MCF 10A (cell line): ENCODE measurements around the gene EXOC2. TPM values are rescaled to one million over a fixed set of nuclear protein-coding genes. Genes with fewer than 3 reads are reported as not detected.

Experiments used
- BruUV-seq: library from RNA; stranded (reverse); fragments of 400-500 nt; replicated peaks from 2 replicates; lab custom pipeline; 2021; lab: Mats Ljungman, UMichigan
- CTCF ChIA-PET: fragments of 300-600 bp; sonication (Branson Sonifier 250); formaldehyde crosslinking; extraction: SDS; loops from one replicate; lab custom pipeline; 2021; ENCODE audit warnings: antibody characterized with exemption, inconsistent platforms; lab: Yijun Ruan, JAX
- POLR2A ChIA-PET: fragments of 300-600, 350-650 bp; sonication (Branson Sonifier 250); formaldehyde crosslinking; extraction: SDS; loops from one replicate; lab custom pipeline; 2020; ENCODE audit warnings: antibody characterized with exemption, inconsistent platforms; lab: Yijun Ruan, JAX
- DNase-seq: peaks from one replicate; pipeline ENCODE4 v3.0.0-alpha.2; 2018; ENCODE audit not compliant: unreplicated experiment
- H3K27ac Mint-ChIP-seq: one replicate; pipeline ENCODE4 v1.8.0; 2022; ENCODE audit warnings: mild to moderate bottlenecking, low read depth, mixed read lengths; ENCODE audit not compliant: unreplicated experiment
- H3K27me3 Mint-ChIP-seq: one replicate; pipeline ENCODE4 v1.8.0; 2022; ENCODE audit warnings: mixed read lengths; ENCODE audit not compliant: insufficient read depth, unreplicated experiment
- H3K36me3 Mint-ChIP-seq: one replicate; pipeline ENCODE4 v1.8.0; 2022; ENCODE audit warnings: mild to moderate bottlenecking, moderate library complexity, mixed read lengths; ENCODE audit not compliant: insufficient read depth, unreplicated experiment
- H3K4me1 Mint-ChIP-seq: one replicate; pipeline ENCODE4 v1.8.0; 2022; ENCODE audit warnings: mixed read lengths; ENCODE audit not compliant: insufficient read depth, unreplicated experiment
- H3K4me3 Mint-ChIP-seq: one replicate; pipeline ENCODE4 v1.8.0; 2022; ENCODE audit warnings: mild to moderate bottlenecking, moderate library complexity, mixed read lengths; ENCODE audit not compliant: unreplicated experiment
- H3K9me3 Mint-ChIP-seq: one replicate; pipeline ENCODE4 v1.8.0; 2022; ENCODE audit warnings: mixed read lengths; ENCODE audit not compliant: unreplicated experiment
- intact Hi-C: fragments of 100-400 bp; cut with micrococcal nuclease; formaldehyde crosslinking; loops from 2 replicates; pipeline ENCODE4 v1.14.1; 2022
- total RNA-seq: library from RNA; stranded (reverse); gene quantifications from 2 replicates; pipeline ENCODE4 v1.2.3, GENCODE V29; 2022
- TF ChIP-seq, protein P1 (sequence below): fragments of 200-600 bp; IDR thresholded peaks from one replicate; pipeline ENCODE4 v1.8.0; 2022; ENCODE audit warnings: antibody characterized with exemption, mild to moderate bottlenecking; ENCODE audit not compliant: unreplicated experiment

Gene EXOC2
- total RNA-seq, 1 experiment from 2014 or later = 14.6 TPM

DNA sequence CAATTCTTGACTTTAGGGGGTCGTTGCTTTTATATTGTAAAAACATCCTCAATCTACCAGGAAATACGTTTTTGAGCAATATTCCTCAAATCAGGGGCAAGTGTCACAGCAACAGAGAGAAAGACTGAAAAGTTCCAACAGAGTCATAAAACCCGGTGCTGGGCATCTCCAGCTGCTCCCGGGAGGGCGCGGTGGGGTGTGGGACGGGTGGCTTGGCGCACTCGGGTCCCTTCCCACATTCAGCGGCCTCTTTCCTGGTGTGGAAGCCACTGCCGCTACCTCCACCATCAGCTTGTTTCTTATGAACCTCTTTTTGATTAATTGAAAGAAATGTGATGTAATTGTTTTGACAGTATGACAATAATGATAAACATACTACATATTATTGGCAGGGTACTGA lies 203.2 kb downstream of the EXOC2 start:
- no peak overlapping the region for H3K27ac Mint-ChIP-seq
- DNase-seq = no peak
- no peak overlapping the region for H3K4me3 Mint-ChIP-seq
- H3K27me3 Mint-ChIP-seq = no peaks in the 10 kb centered on the region
- no peaks in the 10 kb centered on the region for H3K9me3 Mint-ChIP-seq
- intact Hi-C loops = no loop called here
- ChIA-PET CTCF (interaction anchor here (0.6 kb wide), 1 partner anchor 35 kb away, joined by 3 read pairs; no protein-coding TSS in a partner anchor), POLR2A (no interaction called here)
- TF ChIP-seq, protein P1, sequence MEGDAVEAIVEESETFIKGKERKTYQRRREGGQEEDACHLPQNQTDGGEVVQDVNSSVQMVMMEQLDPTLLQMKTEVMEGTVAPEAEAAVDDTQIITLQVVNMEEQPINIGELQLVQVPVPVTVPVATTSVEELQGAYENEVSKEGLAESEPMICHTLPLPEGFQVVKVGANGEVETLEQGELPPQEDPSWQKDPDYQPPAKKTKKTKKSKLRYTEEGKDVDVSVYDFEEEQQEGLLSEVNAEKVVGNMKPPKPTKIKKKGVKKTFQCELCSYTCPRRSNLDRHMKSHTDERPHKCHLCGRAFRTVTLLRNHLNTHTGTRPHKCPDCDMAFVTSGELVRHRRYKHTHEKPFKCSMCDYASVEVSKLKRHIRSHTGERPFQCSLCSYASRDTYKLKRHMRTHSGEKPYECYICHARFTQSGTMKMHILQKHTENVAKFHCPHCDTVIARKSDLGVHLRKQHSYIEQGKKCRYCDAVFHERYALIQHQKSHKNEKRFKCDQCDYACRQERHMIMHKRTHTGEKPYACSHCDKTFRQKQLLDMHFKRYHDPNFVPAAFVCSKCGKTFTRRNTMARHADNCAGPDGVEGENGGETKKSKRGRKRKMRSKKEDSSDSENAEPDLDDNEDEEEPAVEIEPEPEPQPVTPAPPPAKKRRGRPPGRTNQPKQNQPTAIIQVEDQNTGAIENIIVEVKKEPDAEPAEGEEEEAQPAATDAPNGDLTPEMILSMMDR = no peak
- H3K4me1 Mint-ChIP-seq = no peaks in the 10 kb centered on the region
- BruUV-seq = no TSS peak
- peaks cover 15% of the 10 kb centered on the region for H3K36me3 Mint-ChIP-seq

DNA sequence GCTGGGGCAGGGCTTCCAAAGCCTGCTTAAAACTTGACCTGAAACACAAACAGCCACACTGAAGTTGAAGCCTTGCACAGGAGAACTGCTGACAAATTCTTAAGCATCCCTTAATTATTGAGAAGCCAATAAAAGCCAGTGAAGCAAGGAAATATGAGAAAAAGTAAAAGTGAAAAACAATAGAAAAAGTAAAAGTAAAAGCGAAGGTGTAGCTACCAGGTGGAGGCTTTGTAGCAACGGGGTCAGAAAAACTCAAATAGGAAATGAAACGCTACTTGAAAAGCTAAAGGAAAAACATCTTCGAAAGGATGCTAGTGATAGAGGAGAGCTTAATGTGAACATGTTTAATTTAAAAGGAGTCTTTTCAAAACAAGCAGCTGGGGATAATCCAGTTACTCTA lies 203.9 kb downstream of the EXOC2 start:
- intact Hi-C loops = no loop called here
- Mint-ChIP-seq H3K4me3 (no peak overlapping the region), H3K4me1 (peaks cover 6% of the 10 kb centered on the region), H3K27me3 (no peaks in the 10 kb centered on the region), H3K9me3 (no peaks in the 10 kb centered on the region), H3K36me3 (peaks cover 10% of the 10 kb centered on the region), H3K27ac (no peak overlapping the region)
- DNase-seq = no peak
- no TSS peak for BruUV-seq
- CTCF ChIA-PET = interaction anchor here (0.6 to 0.7 kb wide), 3 partner anchors 72 to 970 kb away, joined by 3 read pairs; no protein-coding TSS in a partner anchor
- POLR2A ChIA-PET = no interaction called here
- TF ChIP-seq, protein P1 = no peak

DNA sequence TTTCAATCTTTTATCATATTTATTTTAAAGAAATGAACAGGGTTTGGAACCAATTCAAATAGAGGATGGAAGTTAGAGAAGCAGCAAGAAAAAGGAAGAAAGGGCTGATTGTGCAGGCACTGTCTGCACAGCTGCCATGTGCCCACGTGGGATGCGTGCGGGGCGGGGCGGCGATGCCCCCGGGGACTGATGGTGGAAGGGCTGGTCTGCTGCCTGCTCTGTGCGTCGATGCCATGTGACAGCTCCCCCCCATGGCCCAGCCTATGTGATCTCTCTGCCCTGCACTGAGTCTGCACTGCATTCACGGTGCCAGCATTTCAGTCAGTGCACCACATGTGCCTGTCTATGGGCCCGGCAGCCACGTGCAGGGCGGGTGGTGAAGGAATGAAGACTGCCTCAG lies 205.0 kb downstream of the EXOC2 start:
- H3K4me1 Mint-ChIP-seq = peaks cover 9% of the 10 kb centered on the region
- no peaks in the 10 kb centered on the region for H3K9me3 Mint-ChIP-seq
- ChIA-PET CTCF (no interaction called here), POLR2A (no interaction called here)
- no TSS peak for BruUV-seq
- no peak for DNase-seq
- no peak overlapping the region for H3K4me3 Mint-ChIP-seq
- peaks cover 10% of the 10 kb centered on the region for H3K36me3 Mint-ChIP-seq
- no peaks in the 10 kb centered on the region for H3K27me3 Mint-ChIP-seq
- intact Hi-C loops = no loop called here
- H3K27ac Mint-ChIP-seq = peak overlapping the region; percentile 16
- TF ChIP-seq, protein P1 = no peak

DNA sequence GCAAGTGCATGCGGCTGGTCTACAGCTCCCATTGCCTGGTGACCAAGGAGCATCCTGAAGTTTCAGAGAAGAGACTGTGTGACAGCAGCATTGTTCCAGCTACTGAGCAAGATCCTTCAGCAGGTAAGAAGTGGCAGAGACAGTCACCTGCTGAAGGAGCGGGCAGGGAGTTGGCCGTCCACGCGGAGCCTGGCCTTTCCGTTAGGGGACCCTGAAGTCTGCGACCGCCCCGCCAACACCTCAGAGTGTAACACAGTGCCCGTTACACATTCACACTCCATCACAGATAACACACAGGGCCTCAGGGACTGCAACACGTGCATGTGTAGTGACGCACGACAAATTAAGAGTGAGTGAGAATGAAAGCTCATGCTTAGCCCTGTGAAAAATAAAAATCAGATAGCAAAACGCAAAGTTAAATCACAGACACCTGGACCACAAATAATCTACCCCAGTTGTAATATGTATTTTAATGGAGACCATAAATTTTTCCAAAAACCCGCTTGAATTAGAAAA lies 207.2 kb downstream of the EXOC2 start:
- TF ChIP-seq, protein P1 = no peak
- Mint-ChIP-seq H3K27ac (no peak overlapping the region), H3K27me3 (no peaks in the 10 kb centered on the region), H3K36me3 (peaks cover 10% of the 10 kb centered on the region), H3K4me3 (no peak overlapping the region), H3K9me3 (no peaks in the 10 kb centered on the region), H3K4me1 (peaks cover 9% of the 10 kb centered on the region)
- TSS peak; percentile 10 for BruUV-seq
- POLR2A ChIA-PET = interaction anchor here (0.9 kb wide), 1 partner anchor 9 kb away, joined by 4 read pairs; no protein-coding TSS in a partner anchor
- CTCF ChIA-PET = no interaction called here
- intact Hi-C loops = no loop called here
- no peak for DNase-seq
